K562 (cell line): Measurements from ENCODE around the gene TBC1D1.

ENCODE experiments used
- NFIC ChIP-seq: fragments of 450-650 bp; IDR thresholded peaks from 2 replicates; pipeline ENCODE4 v1.6.1; 2017; ENCODE audit warnings: mild to moderate bottlenecking, inconsistent platforms
- POLR2A ChIP-seq: fragments of 450-650 bp; conservative IDR thresholded peaks from 2 replicates; pipeline ENCODE4 v1.6.1; 2016
- TAF1 ChIP-seq: IDR thresholded peaks from 2 replicates; pipeline ENCODE4 v1.6.1; 2011; ENCODE audit warnings: mild to moderate bottlenecking, low read length, moderate library complexity; ENCODE audit not compliant: insufficient read depth, control insufficient read depth, severe bottlenecking; ENCODE audit errors: extremely low read depth
- ZBTB1 ChIP-seq: sonication (generic); formaldehyde crosslinking; IDR thresholded peaks from 2 replicates; pipeline ENCODE4 v1.8.1; 2023; ENCODE audit warnings: missing genetic modification reagents, low read depth, mild to moderate bottlenecking, borderline replicate concordance
- TF ChIP-seq, protein P1 (sequence below), 2 experiments: fragments of 450-650 bp; formaldehyde crosslinking in 1 of 2; IDR thresholded peaks; 2 replicates each; pipeline versions ENCODE4 v1.4.0 to v1.6.1; 2014 to 2020; ENCODE audit warnings: mild to moderate bottlenecking in 2 of 2, borderline replicate concordance in 1 of 2, low read depth in 1 of 2

DNA sequence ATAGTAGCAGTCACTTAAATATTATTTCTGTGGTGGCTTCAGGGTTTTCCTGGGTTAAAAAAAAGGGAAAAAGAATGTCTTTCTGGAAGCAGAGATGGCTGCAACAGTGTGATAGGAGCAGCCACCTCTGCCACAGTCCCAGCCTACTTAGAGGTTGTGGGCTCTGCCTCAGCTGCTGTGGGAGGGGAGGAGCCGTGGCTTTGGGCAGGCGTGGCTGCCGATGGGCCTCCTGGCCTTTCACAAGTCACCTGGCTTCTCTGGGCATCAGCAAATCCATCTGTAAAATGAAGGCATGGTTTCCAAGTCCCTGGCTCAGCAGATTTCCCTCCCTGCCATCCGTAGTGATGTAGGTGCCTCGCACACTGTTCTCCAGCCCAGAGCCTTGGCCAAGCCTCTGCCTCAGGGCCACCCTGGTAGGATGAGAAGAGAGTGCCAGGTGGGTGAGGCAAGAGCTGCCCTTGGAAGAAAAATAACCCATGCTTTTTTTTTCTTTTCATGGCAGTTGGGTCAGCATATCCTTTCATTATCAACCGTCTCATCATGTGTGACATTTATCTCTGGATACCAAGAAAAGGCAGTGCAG, 135.4 kb downstream of the TBC1D1 start:
- TF ChIP-seq POLR2A (no peak), TAF1 (no peak), NFIC (no peak), ZBTB1 (CRISPR knock-in tag) (no peak)
- TF ChIP-seq, protein P1, sequence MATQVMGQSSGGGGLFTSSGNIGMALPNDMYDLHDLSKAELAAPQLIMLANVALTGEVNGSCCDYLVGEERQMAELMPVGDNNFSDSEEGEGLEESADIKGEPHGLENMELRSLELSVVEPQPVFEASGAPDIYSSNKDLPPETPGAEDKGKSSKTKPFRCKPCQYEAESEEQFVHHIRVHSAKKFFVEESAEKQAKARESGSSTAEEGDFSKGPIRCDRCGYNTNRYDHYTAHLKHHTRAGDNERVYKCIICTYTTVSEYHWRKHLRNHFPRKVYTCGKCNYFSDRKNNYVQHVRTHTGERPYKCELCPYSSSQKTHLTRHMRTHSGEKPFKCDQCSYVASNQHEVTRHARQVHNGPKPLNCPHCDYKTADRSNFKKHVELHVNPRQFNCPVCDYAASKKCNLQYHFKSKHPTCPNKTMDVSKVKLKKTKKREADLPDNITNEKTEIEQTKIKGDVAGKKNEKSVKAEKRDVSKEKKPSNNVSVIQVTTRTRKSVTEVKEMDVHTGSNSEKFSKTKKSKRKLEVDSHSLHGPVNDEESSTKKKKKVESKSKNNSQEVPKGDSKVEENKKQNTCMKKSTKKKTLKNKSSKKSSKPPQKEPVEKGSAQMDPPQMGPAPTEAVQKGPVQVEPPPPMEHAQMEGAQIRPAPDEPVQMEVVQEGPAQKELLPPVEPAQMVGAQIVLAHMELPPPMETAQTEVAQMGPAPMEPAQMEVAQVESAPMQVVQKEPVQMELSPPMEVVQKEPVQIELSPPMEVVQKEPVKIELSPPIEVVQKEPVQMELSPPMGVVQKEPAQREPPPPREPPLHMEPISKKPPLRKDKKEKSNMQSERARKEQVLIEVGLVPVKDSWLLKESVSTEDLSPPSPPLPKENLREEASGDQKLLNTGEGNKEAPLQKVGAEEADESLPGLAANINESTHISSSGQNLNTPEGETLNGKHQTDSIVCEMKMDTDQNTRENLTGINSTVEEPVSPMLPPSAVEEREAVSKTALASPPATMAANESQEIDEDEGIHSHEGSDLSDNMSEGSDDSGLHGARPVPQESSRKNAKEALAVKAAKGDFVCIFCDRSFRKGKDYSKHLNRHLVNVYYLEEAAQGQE (IDR thresholded peaks at IDR 0.05; ENCODE audit: borderline replicate concordance) = no peak
- TF ChIP-seq, protein P1 (CRISPR knock-in tag; IDR thresholded peaks at IDR 0.05; ENCODE audit: low read depth) = no peak
